ENCODE measurements around the gene PGA5.

DNA sequence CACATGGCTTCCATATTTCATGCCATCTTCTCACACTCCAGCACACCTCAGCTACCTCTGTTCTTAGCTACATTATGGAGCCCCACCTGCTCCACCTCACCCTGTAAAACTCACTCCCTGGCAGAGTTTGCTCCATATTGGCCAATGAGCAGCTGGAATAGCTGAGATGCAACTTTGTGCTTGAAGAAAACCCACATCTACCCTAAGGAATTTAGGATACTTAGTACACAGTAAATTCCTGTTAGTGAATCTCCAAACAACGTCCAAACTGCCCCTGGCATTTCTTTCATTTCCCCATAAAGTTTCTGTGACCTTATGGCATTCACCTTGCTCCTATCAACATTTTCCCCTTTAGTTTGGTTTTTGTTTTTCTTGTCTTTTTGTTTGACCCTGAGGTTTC lies 56.4 kb downstream of the PGA5 start:
- TF ChIP-seq POLR2A (IDR thresholded peaks at IDR 0.05) (no peak), CTCF (IDR thresholded peaks at IDR 0.05) (no peak)

Measured in uterus (tissue), 2 donors.